HL-60/S4 (cell line): Measurements from ENCODE around the gene C2orf81.
"Not testable (repeated sequence)": the region's sequence is repeated elsewhere in the genome, so short reads cannot be mapped to it uniquely, and the experiment has no call there.

Experiments
- in situ Hi-C: fragments of 300-500 bp; cut with MboI; formaldehyde crosslinking; loops from 2 replicates; pipeline ENCODE4 v1.14.3; 2022; ENCODE audit warnings: low sequenced_read_pairs

The C2orf81 gene

DNA sequence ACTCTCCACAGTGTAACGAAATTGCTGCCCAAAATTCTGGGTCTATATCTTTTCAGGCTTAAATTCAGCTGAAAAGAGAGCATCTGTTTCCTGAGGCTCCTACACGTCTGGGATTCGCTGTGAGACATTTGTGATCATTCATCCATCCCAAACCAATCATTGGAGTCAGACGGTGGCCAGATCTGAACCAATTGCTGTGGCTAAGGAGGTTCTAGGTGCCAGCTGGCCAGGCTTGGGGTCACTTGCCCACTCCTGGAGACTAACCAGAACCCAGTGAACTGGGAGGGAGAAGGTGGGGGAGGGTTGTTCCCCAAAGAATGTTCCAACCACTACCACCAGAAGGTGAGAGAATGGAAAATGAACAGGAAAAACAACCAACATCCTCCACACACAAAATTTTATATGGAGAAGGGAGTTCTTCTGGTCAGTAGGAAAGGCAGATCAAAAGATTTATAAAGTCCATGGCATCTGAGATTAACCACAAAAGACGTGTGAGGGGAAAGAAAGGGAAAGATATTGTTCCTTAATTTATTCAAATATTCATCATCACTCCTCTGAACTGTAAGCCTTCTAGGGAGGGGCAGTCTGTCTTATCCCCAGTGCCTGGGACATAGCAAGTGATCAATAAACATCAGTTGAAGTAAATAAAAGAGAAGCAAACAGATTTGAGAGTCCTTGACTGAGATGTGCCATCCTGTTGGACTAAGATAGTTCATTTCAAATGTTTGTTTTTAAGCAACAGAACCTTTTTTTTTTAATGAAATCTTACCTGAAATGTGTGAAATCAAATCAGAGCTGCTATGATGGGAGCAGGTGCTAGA lies 23.3 kb upstream of the C2orf81 start:
- in situ Hi-C loops, result no loop called here

DNA sequence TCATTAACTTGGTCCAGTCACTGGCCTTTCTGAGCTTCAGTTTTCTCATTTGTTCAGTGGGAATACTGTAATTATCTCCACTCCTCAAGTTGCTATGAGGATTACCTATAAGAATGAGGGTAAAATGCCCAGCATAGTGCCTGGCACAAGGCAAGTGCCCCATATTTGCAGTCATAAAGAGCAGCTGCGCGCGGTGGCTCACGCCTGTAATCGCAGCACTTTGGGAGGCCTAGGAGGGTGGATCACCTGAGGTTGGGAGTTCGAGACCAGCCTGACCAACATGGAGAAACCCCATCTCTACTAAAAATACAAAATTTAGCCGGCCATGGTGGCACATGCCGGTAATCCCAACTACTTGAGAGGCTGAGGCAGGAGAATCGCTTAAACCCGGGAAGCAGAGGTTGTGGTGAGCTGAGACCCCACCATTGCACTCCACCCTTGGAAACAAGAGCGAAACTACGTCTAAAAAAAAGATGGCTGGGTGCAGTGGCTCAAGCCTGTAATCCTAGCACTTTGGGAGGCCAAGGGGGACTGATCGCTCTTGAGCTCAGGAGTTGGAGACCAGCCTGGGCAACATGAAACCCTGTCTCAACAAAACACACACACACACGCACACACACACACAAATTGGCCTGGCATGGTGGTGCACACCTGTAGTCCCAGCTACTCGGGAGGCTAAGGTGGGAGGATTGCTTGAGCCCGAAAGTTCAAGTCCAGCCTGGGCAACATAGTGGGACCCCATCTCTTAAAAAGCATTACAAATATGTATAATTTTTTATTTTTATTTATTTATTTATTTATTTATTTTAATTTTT lies 21.3 kb upstream of the C2orf81 start:
- in situ Hi-C loops, result not testable (repeated sequence)

DNA sequence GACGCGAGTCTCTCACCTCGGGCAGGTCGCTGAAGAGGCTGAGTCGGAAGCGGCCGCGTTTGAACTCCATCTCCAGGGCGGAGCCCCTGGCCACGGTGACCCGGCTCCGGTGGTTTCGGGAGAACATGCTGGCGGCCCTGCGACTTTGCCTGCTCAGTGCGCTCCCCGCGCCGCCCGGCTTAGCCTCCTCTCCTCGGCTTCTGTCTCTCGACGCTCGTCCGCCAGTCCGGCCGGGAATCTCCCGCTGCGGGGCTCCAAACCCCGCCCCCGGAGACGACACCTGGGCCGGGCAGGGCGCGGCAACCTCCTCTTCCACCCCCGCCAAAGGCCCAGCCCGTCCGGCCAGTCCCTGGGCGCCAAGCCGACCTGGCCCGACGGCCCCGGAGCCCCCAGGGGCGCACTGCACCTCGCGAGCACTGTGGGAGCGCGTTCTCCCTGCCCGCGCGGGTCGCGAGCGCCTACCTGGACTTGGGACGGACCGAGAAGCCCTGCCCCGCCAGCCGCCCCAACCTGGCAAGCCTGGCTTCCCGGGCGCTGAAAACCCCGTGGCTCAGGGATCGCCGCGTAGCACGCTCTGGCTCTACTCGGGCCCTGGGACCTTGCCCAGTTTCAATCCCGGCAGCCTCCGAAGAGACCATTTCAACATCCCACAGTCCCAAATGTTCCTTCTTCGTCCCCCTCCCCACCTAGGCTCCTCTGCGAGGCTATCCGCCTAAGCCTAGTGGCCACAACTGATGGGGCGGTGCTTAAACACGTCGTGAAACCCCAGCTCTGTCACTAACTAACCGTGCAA lies 20.5 kb upstream of the C2orf81 start, which contains the start of gene RTKN:
RTKN (minus strand) TSS at position 248 of the 793 bp plus-strand sequence; CDS start at position 127, 121 bp downstream.
- in situ Hi-C loops, result no loop called here

DNA sequence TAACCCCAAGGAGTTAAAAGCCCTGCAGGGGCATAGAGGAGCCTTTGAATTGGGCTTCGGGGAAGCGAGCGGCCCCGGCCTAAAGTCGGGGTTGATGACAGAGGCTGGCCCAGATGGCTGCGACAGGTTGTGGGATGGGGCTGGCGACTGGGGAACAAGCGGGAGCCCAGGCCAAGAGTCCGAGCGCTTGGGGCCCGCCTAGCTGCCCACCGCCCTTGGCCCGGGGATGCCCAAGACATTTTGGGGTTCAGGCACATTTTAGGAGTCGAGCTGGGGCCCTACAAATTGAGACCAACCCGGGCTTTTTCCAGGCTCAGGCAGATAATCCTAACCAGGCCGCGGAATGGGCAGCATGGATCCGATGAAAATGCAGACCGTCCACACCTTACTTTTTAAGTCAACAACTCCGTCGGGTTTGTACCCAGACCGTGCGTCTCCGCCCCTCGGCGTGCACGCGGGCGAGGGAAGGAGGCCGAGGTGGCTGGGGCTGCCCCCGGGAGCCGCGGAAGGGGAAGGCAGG lies 19.8 kb upstream of the C2orf81 start:
- in situ Hi-C loops, result no loop called here

DNA sequence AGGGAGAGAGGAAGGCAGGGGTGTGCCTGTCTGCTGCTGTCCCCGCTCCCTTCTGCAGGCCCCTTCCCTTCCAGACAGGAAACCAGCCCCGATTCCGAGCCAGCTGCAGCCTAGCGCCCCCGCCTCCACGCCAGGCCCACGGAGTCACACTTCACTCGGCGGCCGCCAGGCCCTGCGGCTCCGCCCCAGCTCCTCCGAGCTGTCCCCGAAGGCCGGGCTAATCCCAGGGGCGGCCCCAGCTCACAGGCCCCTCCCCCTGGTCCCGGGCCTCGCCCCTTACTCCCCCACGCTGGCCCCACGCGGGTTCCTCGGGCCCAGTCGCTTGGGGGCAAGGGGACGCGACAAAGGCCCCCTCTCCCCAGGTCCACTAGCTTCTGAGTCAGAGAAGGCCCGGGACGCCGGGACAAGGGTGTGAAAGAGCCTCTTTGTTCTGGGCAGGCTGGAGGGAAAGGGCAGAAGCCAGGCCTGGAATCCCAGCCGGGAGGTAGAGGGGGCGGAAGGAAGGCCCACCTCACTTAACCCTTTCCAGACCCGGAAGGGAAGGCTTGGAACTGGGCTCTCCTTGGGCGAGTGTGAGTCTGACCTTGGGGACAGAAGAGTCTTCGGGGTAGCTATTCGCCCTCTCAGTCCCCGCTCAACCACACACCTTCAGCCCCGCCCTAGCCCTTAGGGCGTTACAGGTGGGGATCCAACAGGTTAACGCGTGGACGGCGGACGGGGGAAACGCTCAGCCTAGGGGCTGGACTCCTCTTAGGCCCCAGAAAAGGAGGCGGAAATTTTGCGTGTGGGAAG lies 19.2 kb upstream of the C2orf81 start:
- in situ Hi-C loops, result no loop called here

DNA sequence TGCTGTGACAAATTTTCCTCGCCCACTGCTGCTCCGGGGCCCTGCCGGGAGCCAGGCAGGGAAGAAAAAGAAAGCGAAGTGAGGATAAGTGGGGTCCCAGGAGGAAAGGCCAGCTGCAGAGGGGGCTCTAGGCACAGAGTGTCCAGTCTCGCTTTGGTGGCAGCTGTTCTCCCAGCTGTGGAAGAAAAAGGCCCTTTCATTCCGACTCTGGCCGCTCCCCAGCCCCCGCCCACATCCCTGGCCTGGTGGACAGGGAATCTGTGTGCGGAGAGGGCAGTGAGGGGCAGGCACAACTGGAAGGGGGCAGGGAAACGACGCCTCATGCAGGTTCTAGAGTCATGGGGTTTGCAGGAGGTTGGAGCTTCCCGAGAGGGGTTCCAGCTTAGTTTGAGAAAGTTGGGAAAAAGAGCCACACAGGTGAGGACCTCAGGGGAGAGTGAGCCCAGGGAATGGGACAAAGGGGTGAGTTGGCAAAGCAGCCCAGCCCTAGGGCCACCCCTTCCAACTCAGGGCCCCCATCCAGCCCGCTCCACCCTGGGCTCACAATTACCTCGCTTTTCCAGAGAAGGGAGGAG lies 18.5 kb upstream of the C2orf81 start:
- in situ Hi-C loops, result no loop called here

DNA sequence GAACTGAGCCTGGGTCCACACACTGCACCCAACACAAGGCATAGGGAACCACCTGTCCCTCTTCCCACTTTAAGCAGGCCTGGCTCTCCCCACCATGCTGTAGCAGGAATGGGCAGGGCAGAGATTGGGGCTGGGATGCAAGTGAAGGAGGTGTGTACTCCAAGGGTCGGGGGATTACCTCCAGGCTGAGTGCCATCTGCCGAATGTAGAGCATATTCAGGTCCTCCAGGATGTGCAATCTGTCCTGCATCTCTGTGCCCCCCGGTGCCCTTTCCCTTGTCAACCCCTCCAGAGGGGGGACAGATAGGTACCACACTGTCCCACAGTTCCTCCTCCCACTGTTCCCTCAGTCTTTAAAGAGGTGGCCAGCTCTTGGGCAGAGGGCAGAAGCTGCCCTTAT lies 18.0 kb upstream of the C2orf81 start:
- in situ Hi-C loops, result no loop called here

DNA sequence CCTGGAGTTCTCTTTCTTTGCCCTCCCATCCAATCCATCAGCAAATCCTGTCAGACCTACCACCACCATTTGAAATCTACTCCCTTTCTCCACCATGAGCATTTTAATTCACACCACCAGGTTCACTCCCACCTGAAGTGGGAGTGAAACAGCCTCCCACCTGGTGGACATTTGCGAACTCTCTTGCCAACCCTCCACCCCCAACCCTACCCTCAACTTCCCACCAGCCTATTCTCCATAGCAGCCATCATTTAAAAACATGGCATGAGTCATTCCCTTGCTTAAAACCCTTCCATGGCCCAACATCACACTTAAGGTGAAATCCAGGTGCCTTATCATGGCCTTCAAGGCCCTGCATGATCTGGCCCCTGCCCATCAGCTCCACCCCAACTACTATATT lies 16.8 kb upstream of the C2orf81 start:
- in situ Hi-C loops, result no loop called here

DNA sequence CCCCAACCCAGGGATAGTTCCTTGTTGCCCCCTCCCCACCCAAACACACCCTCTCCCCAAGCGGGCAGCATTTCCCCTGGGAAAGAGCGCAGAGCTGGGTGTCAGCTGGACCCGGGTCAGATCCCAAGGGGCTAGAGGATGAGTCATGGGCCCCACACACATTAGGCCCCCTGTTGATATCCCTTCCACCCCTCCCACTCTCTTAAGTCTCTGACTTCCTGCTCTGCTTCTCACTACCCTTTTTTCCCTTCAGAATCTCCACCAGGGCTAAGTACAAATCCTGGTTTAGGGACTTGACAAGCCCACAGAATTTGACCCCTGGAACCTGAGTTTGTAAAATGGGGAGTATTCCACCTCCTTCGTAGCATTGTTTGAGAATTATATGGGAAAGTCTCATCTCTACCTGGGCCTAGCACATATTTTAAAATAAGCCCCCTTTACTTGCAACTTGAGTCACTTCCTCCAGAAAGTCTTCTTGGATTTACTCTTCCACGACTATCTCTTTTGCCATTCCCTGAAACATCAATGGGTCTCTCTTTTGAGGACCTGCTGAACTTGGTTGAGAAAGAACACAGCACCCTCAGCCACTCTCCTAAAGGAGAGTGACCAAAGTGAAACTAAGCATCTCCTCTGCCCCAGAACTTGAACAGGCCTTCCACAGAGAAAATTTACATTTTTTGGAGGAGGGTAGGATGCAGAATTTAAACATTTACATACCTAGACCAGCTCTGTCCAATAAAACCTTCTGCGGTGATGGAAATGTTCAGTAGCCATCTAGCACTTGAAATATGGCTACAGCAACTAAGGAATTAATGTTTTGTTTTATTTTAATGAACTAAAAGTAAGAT lies 15.7 kb upstream of the C2orf81 start:
- in situ Hi-C loops, result no loop called here

DNA sequence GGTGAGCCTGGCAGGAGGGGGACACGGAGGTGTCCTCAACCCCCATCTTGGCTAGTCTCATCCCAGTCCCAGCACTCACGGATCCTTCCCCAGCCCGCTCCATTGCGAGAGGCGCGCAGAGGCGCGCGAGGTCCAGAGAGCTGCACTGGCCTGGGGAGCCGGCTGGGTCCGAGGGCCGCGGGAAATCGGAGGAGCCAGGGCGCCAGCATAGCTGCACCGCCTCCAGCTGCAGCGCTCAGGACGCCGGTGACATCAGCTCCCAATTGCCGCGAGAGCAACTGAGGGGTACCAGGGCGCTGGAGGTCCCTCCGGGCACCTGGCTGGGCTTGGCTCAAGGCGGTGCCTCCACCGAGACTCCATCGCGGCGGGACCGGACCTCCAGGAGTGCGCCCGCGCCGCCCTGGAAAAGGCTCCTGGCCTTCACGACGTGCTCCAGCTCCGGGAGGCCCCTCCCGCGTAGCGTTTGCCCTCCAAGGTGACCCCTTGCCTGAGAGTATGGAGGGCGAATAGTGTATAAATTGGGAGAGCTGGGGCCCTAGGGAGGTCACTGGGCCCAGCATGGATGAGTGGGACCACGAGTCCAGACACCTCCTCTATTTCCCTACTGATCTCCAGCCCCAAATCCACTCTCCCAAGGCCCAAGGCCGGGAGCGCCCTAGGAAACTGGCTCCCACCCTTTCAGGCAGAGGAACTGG lies 14.8 kb upstream of the C2orf81 start:
- in situ Hi-C loops, result no loop called here

DNA sequence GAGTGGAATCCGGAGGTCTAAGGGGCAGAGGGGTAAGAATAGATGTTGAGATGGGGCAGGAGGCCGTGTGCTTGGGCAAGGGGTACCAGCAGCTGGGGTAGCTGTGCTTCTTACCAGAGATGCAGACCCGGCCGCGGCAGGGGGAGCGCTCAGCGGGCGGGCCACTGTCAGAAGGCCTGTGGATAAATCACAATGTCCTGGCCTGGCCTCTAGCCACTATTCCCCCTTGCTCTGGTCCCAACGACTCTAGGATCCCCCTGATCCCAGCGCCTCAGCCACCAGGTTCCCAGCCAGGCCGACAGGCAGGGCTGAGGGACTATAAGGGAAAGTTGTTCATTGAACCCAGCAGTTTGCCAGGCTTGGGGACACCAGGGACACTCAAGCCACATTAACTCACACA lies 9.1 kb upstream of the C2orf81 start:
- in situ Hi-C loops, result no loop called here

DNA sequence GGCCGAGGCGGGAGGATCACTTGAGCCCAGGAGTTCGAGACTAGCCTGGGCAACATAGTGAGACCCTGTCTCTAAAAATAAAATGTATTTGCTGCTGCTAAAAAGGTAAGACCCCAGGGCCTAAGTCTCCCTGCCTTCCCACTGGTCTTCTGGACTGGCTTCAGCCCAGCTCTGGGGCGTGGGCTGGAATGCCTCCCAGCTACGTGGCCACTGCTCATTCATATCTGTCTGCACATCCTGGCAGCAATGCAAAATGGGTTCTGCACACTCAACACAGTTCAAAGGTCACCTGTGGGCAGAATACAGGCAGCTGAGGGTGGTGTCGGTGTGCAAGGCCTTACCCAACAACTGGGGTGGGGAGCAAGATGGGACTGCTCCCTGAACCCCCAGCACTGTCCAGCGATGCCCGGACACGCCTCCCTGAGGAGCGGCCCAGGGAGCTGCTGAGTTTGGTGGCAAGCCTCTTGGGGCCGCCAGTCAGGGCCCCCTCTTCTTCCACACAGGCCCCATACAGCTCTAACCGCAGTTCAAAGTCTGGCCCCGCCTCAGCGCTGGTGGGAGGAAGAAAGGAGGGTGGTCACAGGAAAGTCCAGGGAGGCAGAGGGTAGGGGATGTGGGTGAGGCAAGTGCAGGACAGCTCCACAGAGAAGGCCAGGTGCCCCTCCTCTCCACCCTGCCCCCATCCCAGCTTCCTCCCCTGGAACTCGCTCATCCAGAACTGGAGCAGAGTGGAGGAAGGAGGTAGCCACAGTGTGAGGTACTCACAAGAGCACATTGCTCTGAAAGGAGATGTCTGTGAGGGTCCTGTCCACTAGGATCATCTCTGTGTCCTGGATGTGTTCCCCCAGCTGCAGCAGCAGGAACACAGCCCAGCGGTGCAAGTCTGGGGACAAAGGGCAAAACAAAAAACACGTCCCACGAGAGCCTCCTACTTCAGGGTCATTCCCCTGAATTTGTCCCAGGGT lies 8.3 kb upstream of the C2orf81 start:
- in situ Hi-C loops, result no loop called here

DNA sequence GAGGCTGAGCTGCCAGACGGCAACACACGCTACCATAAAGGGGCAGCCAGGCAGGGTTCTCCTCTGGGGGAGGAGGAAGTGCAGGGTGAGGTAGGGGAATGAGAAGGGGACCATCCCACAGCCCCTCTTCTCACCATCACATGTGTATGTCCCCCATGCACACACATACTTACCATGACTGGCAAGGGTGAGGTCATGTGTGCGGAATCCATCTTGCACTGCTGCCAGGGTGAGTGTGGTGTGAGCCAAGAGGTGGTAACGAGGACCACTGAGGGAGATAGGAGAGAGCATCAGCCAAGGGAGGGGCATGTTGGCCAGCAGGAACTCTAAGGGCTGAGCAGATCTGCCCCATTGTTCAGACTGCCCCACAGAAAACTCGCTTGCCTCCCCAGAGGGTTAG lies 7.3 kb upstream of the C2orf81 start:
- in situ Hi-C loops, result no loop called here

DNA sequence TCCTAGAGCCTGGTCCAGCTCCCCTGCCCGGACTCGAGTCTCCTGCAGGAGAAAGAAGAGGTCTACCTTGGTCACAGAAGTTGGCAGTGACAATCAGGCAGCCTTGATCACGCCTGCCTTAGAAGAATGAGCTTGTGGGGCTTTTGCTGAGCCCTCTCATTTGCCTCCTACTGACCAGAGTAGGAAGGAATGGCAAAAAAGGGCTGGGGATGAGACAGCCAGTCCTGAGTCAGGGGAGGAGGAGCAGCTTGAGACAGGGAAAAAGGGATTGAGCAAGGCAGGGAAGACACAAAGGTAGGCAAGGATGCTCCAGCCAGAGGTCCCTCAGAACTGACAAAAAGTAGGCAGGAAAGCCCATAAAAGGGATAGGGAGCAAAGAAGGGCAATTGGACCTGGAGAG lies 6.1 kb upstream of the C2orf81 start:
- in situ Hi-C loops, result no loop called here

DNA sequence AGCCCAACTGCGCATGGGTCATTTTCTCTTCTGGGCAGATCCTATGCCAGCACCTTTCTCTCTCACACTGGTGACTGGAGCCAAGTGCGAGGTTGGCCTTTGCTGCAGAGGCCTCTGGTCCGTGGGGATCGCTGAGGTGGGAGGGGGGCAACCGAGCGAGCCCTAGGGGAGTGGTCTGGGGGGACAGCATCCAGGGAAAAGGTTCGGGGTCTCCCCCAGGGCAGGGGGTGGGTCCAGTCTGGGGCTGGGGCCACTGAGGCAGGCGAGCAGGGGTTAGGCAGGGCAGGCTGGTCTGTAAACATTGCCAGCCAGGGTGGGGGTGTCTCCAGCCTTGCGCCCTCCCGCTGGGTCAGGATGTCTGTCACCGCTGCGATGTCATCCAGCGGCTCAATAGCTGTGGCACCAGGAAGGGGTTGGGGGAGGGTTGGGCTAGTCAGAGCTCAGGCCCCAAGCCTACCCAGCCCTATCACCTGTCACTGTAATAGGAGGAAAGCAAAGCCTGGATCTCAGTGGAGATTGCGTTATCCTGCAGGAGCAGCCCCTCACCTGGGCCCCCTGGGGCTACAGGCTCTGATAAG lies 4.9 kb upstream of the C2orf81 start:
- in situ Hi-C loops, result no loop called here

DNA sequence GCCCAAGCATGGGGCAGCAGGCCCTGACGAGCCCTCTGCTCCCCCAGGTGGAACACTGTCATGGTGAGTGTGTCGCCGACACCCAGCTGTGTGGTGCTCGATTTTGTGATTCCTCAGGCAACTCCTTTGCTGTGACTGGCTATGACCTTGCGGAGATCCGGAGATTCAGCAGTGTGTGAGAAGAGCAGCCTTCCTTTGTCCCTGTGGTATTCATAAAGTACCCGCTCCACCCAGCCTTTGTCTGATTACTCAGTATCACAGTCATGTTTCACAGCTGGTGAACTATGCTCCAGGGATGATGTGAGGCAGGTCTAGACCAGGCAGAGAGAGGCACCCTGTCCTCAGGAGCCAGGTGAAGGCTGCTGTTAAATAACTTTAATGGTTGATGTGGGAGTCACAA lies 4.1 kb upstream of the C2orf81 start:
- in situ Hi-C loops, result no loop called here

DNA sequence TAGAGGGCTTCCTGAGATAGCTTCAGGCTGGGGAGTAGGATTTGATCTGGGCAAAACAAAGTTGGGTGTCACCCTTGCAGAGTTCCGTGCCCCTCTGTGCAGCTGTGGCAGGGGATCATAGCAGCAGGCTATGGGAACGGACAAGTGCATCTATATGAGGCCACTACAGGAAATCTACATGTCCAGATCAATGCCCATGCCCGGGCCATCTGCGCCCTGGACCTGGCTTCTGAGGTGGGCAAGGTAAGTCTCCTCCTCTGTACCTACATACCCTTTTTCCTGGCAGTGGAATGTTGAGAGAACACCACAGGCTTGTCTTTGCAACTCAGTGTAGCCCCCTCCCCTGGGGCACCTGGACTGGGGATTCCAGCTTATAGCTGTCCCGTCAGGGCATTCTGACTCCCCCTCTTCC lies 3.6 kb upstream of the C2orf81 start:
- in situ Hi-C loops, result no loop called here
